Measurements from ENCODE around the gene RNF144A. TPM values are rescaled to one million over a fixed set of nuclear protein-coding genes. Genes with fewer than 3 reads are reported as not detected.

The RNF144A gene
- total and polyA plus RNA-seq, 12 donors: 13.0 to 103 (median 42.3) TPM

GRCh38 chr2:7026742-7027141 is 109.5 kb downstream of the RNF144A start:
- intact Hi-C loops (cut with DNase I): no loop called here
- Histone ChIP-seq H3K4me1 (replicated peaks in 1 of 2) (peaks cover 29 to 85% of the 10 kb centered on the region in 2 donors), H3K36me3 (replicated peaks in 1 of 2) (peaks cover 0 to 13% of the 10 kb centered on the region in 2 donors), H3K27ac (peak overlapping the region in 2 of 5 donors; percentile 58 to 70), H3K27me3 (no peaks in the 10 kb centered on the region), H3K4me3 (no peak overlapping the region), H3K9me3 (replicated peaks in 1 of 3) (no peaks in the 10 kb centered on the region)
- peak in 6 of 7 donors; percentile 31 to 84 (median 56) for DNase-seq
- TF ChIP-seq CTCF (IDR thresholded peaks at IDR 0.05) (no peak), POLR2A (IDR thresholded peaks at IDR 0.05) (no peak)
- WGBS, 4 donors: 36 to 59% (median 44%) methylated on average over 7 to 8 of the region's 8 CpGs

- H3K27me3 ChIP-seq: no peaks in the 10 kb centered on the region
- peaks cover 23 to 79% of the 10 kb centered on the region in 2 donors for H3K4me1 ChIP-seq (replicated peaks in 1 of 2)
- H3K4me3 ChIP-seq: no peak overlapping the region
- H3K9me3 ChIP-seq (replicated peaks in 1 of 3): no peaks in the 10 kb centered on the region
- peak overlapping the region in 2 of 5 donors; percentile 58 to 70 for H3K27ac ChIP-seq
- DNase-seq: no peak
- peaks cover 0 to 18% of the 10 kb centered on the region in 2 donors for H3K36me3 ChIP-seq (replicated peaks in 1 of 2)
- TF ChIP-seq POLR2A (IDR thresholded peaks at IDR 0.05) (no peak), CTCF (IDR thresholded peaks at IDR 0.05) (no peak)
- WGBS, 4 donors: 53 to 85% (median 66%) methylated on average over 4 of the region's 4 CpGs
- intact Hi-C loops (cut with DNase I): no loop called here
Observed at GRCh38 chr2:7027411-7027810, 110.2 kb downstream of the RNF144A start.

GRCh38 chr2:7027956-7028655 is 110.9 kb downstream of the RNF144A start:
- intact Hi-C loops (cut with DNase I): no loop called here
- H3K4me3 ChIP-seq: no peak overlapping the region
- H3K9me3 ChIP-seq (replicated peaks in 1 of 3): no peaks in the 10 kb centered on the region
- WGBS, 4 donors: 71 to 79% (median 78%) methylated on average over 14 to 15 of the region's 15 CpGs
- H3K27ac ChIP-seq: peak overlapping the region in 2 of 5 donors; percentile 1 to 58
- no peak for DNase-seq
- no peaks in the 10 kb centered on the region for H3K27me3 ChIP-seq
- peaks cover 0 to 25% of the 10 kb centered on the region in 2 donors for H3K36me3 ChIP-seq (replicated peaks in 1 of 2)
- H3K4me1 ChIP-seq (replicated peaks in 1 of 2): peaks cover 16 to 72% of the 10 kb centered on the region in 2 donors
- no peak for TF ChIP-seq CTCF (IDR thresholded peaks at IDR 0.05)
- TF ChIP-seq POLR2A (IDR thresholded peaks at IDR 0.05): no peak

- Histone ChIP-seq H3K9me3 (replicated peaks in 1 of 3) (no peaks in the 10 kb centered on the region), H3K4me3 (no peak overlapping the region), H3K4me1 (replicated peaks in 1 of 2) (peaks cover 10 to 68% of the 10 kb centered on the region in 2 donors), H3K27me3 (no peaks in the 10 kb centered on the region), H3K27ac (peak overlapping the region in 2 of 5 donors; percentile 22 to 58), H3K36me3 (replicated peaks in 1 of 2) (peaks cover 0 to 32% of the 10 kb centered on the region in 2 donors)
- peak in 1 of 7 donors; percentile 73 for DNase-seq
- intact Hi-C loops (cut with DNase I): no loop called here
- WGBS, 4 donors: 72 to 83% (median 75%) methylated on average over 3 to 6 of the region's 6 CpGs
- TF ChIP-seq CTCF (IDR thresholded peaks at IDR 0.05): no peak
- no peak for TF ChIP-seq POLR2A (IDR thresholded peaks at IDR 0.05)
Observed at GRCh38 chr2:7028846-7029245, 111.6 kb downstream of the RNF144A start.
